Fibroblast of lung (primary cell): ENCODE results near the gene CIITA.

Source experiments
- EZH2 ChIP-seq: IDR thresholded peaks from 2 replicates; pipeline ENCODE4 v1.5.1; 2012; ENCODE audit warnings: low read length, control low read depth, mild to moderate bottlenecking; ENCODE audit errors: missing control alignments
- TF ChIP-seq, protein P1 (sequence below), 2 donors: IDR thresholded peaks in 1 of 2; conservative IDR thresholded peaks in 1 of 2; 1 replicate in 1 of 2; 2 replicates in 1 of 2; pipeline ENCODE4 v1.5.1; 2011 to 2012; ENCODE audit warnings: low read length in 2 of 2, control low read depth in 1 of 2, inconsistent platforms in 1 of 2, low read depth in 1 of 2, mild to moderate bottlenecking in 1 of 2

DNA sequence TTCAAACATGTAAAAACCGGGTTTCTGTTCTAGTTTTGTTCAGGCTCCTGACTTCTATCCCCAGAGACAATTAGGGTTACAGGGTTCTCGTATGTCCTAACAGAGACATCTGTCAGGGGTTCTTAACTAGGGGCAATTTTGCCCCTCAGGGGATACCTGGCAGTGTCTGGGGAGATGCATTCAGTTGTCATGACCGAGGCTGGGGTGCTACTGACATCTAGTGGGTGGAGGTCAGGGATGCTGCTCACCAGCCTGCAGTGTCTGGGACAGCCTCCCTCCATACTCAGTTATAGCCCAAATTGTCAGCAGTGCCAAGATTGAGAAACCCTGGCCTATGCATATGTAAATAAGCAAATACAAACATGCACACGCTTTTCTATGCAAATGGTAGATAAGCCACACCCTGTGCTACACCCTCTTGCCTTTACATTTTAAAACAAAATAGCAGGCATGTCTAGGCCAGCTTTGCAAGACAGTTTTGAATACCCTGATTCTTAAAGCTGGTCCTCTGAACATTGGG lies 104.8 kb downstream of the CIITA start:
- TF ChIP-seq EZH2 = no peak
- TF ChIP-seq, protein P1, sequence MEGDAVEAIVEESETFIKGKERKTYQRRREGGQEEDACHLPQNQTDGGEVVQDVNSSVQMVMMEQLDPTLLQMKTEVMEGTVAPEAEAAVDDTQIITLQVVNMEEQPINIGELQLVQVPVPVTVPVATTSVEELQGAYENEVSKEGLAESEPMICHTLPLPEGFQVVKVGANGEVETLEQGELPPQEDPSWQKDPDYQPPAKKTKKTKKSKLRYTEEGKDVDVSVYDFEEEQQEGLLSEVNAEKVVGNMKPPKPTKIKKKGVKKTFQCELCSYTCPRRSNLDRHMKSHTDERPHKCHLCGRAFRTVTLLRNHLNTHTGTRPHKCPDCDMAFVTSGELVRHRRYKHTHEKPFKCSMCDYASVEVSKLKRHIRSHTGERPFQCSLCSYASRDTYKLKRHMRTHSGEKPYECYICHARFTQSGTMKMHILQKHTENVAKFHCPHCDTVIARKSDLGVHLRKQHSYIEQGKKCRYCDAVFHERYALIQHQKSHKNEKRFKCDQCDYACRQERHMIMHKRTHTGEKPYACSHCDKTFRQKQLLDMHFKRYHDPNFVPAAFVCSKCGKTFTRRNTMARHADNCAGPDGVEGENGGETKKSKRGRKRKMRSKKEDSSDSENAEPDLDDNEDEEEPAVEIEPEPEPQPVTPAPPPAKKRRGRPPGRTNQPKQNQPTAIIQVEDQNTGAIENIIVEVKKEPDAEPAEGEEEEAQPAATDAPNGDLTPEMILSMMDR (conservative IDR thresholded peaks at IDR 0.05 in 1 of 2, IDR thresholded peaks at IDR 0.05 in 1 of 2; ENCODE audit: low read depth in 1 of 2, low read length in 2 of 2) = peak in 1 of 2 donors; percentile 30
